H9 (cell line): ENCODE measurements around the gene CLCNKA. TPM values are rescaled to one million over a fixed set of nuclear protein-coding genes. Genes with fewer than 3 reads are reported as not detected.

Source experiments
- DNase-seq: peaks from one replicate; pipeline ENCODE4 v3.0.0-alpha.2; 2017
- H2AFZ ChIP-seq: one replicate; pipeline ENCODE4 v1.6.1; 2013; ENCODE audit warnings: mild to moderate bottlenecking, low read length, control low read depth, moderate library complexity
- H2AK5ac ChIP-seq: 2 replicates; pipeline ENCODE4 v1.6.1; 2013; ENCODE audit warnings: low read length, control low read depth, mixed read lengths; ENCODE audit not compliant: insufficient read length
- H2BK120ac ChIP-seq: one replicate; pipeline ENCODE4 v1.6.1; 2013; ENCODE audit warnings: low read depth, mild to moderate bottlenecking, low read length, control low read depth, inconsistent platforms; ENCODE audit not compliant: poor library complexity, severe bottlenecking
- H2BK12ac ChIP-seq: 2 replicates; pipeline ENCODE4 v1.6.1; 2013; ENCODE audit warnings: low read length, control low read depth, mixed read lengths, low read depth; ENCODE audit not compliant: insufficient read length
- H2BK15ac ChIP-seq: 2 replicates; pipeline ENCODE4 v1.6.1; 2013; ENCODE audit warnings: low read depth, low read length, control low read depth
- H2BK20ac ChIP-seq: one replicate; pipeline ENCODE4 v1.6.1; 2013; ENCODE audit warnings: low read depth, mild to moderate bottlenecking, low read length, control low read depth, inconsistent platforms; ENCODE audit not compliant: poor library complexity, severe bottlenecking
- H2BK5ac ChIP-seq: 2 replicates; pipeline ENCODE4 v1.6.1; 2013; ENCODE audit warnings: low read length, control low read depth, mixed read lengths; ENCODE audit not compliant: insufficient read length
- H3K14ac ChIP-seq: 2 replicates; pipeline ENCODE4 v1.6.1; 2013; ENCODE audit warnings: low read length, control low read depth; ENCODE audit not compliant: insufficient read depth
- H3K18ac ChIP-seq: 2 replicates; pipeline ENCODE4 v1.6.1; 2013; ENCODE audit warnings: low read depth, mild to moderate bottlenecking, mixed read lengths, low read length, control low read depth; ENCODE audit not compliant: insufficient read length
- H3K23ac ChIP-seq: 2 replicates; pipeline ENCODE4 v1.6.1; 2013; ENCODE audit warnings: low read length, control low read depth, mixed read lengths, low read depth; ENCODE audit not compliant: insufficient read length
- H3K23me2 ChIP-seq: 2 replicates; pipeline ENCODE4 v1.6.1; 2013; ENCODE audit warnings: low read depth, mild to moderate bottlenecking, mixed read lengths, low read length, control low read depth; ENCODE audit not compliant: insufficient read length, poor library complexity, severe bottlenecking
- H3K27ac ChIP-seq: 2 replicates; pipeline ENCODE4 v1.5.1; 2013; ENCODE audit warnings: low read length, control low read depth, mixed read lengths, low read depth; ENCODE audit not compliant: insufficient read length
- H3K27me3 ChIP-seq: 2 replicates; pipeline ENCODE4 v1.6.1; 2013; ENCODE audit warnings: low read length, control low read depth, inconsistent platforms; ENCODE audit not compliant: insufficient read depth
- H3K4ac ChIP-seq: 2 replicates; pipeline ENCODE4 v1.6.1; 2013; ENCODE audit warnings: low read depth, mild to moderate bottlenecking, control low read depth, inconsistent platforms, low read length, moderate library complexity
- H3K4me1 ChIP-seq: 2 replicates; pipeline ENCODE4 v1.6.1; 2013; ENCODE audit warnings: low read length, control low read depth, inconsistent platforms; ENCODE audit not compliant: insufficient read depth
- H3K4me2 ChIP-seq: 2 replicates; pipeline ENCODE4 v1.6.1; 2013; ENCODE audit warnings: low read length, control low read depth, mixed read lengths; ENCODE audit not compliant: insufficient read length, insufficient read depth
- H3K56ac ChIP-seq: 2 replicates; pipeline ENCODE4 v1.6.1; 2013; ENCODE audit warnings: low read depth, mild to moderate bottlenecking, mixed read lengths, low read length, control low read depth; ENCODE audit not compliant: insufficient read length
- H3K79me1 ChIP-seq: 2 replicates; pipeline ENCODE4 v1.6.1; 2013; ENCODE audit warnings: low read depth, mild to moderate bottlenecking, moderate library complexity, low read length, control low read depth, inconsistent platforms; ENCODE audit not compliant: insufficient read depth, poor library complexity, severe bottlenecking
- H3K79me2 ChIP-seq: 2 replicates; pipeline ENCODE4 v1.6.1; 2013; ENCODE audit warnings: low read length, control low read depth, inconsistent platforms; ENCODE audit not compliant: insufficient read depth
- H3K9ac ChIP-seq: 2 replicates; pipeline ENCODE4 v1.6.1; 2013; ENCODE audit warnings: low read length, control low read depth, mixed read lengths; ENCODE audit not compliant: insufficient read length; ENCODE audit errors: extremely low read depth
- H3K9me3 ChIP-seq: one replicate; pipeline ENCODE4 v1.6.1; 2013; ENCODE audit warnings: low read depth, low read length, inconsistent platforms; ENCODE audit not compliant: control insufficient read depth
- H3T11ph ChIP-seq: one replicate; pipeline ENCODE4 v1.6.1; 2013; ENCODE audit warnings: mild to moderate bottlenecking, low read length, control low read depth, inconsistent platforms
- H4K20me1 ChIP-seq: one replicate; pipeline ENCODE4 v1.6.1; 2013; ENCODE audit not compliant: control insufficient read depth, insufficient read length, insufficient read depth
- H4K5ac ChIP-seq: 2 replicates; pipeline ENCODE4 v1.6.1; 2013; ENCODE audit warnings: low read depth, mild to moderate bottlenecking, mixed read lengths, low read length, control low read depth; ENCODE audit not compliant: insufficient read length
- H4K8ac ChIP-seq: replicated peaks from 2 replicates; pipeline ENCODE4 v1.6.1; 2013; ENCODE audit warnings: low read length, control low read depth, mixed read lengths, low read depth; ENCODE audit not compliant: insufficient read length
- H4K91ac ChIP-seq: 2 replicates; pipeline ENCODE4 v1.6.1; 2013; ENCODE audit warnings: low read depth, mild to moderate bottlenecking, moderate library complexity, mixed read lengths, low read length, control low read depth; ENCODE audit not compliant: insufficient read length
- H3K27ac Mint-ChIP-seq, 3 experiments: 2 replicates in 2 of 3; 3 replicates in 1 of 3; pipeline ENCODE4 v1.8.0; 2020 to 2021; ENCODE audit warnings: mixed read lengths in 3 of 3, mild to moderate bottlenecking in 1 of 3, moderate library complexity in 1 of 3
- H3K27me3 Mint-ChIP-seq: 2 replicates; pipeline ENCODE4 v1.8.0; 2021; ENCODE audit warnings: low read depth, mild to moderate bottlenecking, moderate library complexity, mixed read lengths
- H3K36me3 Mint-ChIP-seq, 3 experiments: 2 replicates in 2 of 3; 3 replicates in 1 of 3; pipeline ENCODE4 v1.8.0; 2020 to 2021; ENCODE audit warnings: low read depth in 3 of 3, mixed read lengths in 3 of 3; ENCODE audit not compliant: insufficient read depth in 1 of 3
- H3K4me1 Mint-ChIP-seq, 2 experiments: 2 replicates each; pipeline ENCODE4 v1.8.0; 2020; ENCODE audit warnings: mixed read lengths in 2 of 2
- H3K4me3 Mint-ChIP-seq, 2 experiments: 2 replicates in 1 of 2; 3 replicates in 1 of 2; pipeline ENCODE4 v1.8.0; 2020 to 2021; ENCODE audit warnings: mild to moderate bottlenecking in 2 of 2, mixed read lengths in 2 of 2, moderate library complexity in 1 of 2
- H3K9me3 Mint-ChIP-seq, 2 experiments: 2 replicates in 1 of 2; 3 replicates in 1 of 2; pipeline ENCODE4 v1.8.0; 2020; ENCODE audit warnings: mild to moderate bottlenecking in 2 of 2, mixed read lengths in 2 of 2, moderate library complexity in 1 of 2
- CTCF ChIP-seq: fragments of 200-600 bp; sonication (generic); conservative IDR thresholded peaks from 3 replicates; pipeline ENCODE4 v1.8.0; 2021; ENCODE audit warnings: antibody characterized with exemption, mild to moderate bottlenecking
- WGBS: extraction: QIAGEN DNeasy Blood & Tissue Kit; methylation state at CpG from one replicate; pipeline ENCODE4 v1.1.7; 2013; ENCODE audit warnings: missing lambda C conversion rate, low lambda C conversion rate, mixed read lengths; ENCODE audit not compliant: insufficient read length; ENCODE audit errors: extremely low coverage; 5-methylcytosine and 5-hydroxymethylcytosine counted together
- total RNA-seq: library from RNA; stranded (reverse); gene quantifications from 2 replicates; pipeline ENCODE4 v1.2.1, GENCODE V29; 2021

Gene CLCNKA
- total RNA-seq, 1 experiment from 2014 or later: 0.98 TPM

DNA sequence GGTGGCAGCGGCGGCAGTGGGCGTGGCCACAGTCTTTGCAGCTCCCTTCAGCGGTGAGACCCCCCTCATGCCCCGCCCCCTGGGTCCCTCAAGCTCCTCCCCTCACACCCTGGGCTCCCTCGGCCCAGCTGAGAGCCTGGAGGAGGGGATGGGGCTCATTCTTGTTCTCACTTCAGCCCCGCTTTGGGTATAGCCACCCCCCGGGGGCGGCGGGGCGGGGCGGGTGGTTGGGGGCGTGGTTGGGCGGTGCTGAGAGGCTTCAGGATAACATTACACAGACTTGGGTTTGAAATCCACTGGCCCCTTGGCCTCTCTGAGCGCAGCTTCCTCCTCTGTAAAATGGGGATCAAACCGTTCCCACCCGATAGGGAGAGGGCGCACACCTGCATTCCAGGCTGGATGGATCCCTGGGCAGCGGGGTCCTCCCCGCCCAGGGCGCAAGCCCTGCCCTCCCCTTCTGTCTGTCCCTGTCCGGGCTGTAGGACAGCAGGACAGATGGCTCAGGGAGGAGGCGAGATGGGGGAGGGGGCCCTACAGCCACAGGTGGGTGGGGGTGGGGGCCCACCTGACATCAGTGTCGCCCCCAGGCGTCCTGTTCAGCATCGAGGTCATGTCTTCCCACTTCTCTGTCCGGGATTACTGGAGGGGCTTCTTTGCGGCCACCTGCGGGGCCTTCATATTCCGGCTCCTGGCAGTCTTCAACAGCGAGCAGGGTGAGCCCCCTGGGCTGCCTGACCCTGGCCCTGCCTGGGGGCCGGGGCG is 5.1 kb downstream of the CLCNKA start:
- Histone ChIP-seq H3K23ac (no peak overlapping the region), H3K9ac (no peak overlapping the region), H3K27me3 (no peaks in the 10 kb centered on the region), H3K4ac (no peak overlapping the region), H3K56ac (no peak overlapping the region), H4K20me1 (no peaks in the 10 kb centered on the region), H2BK20ac (no peak overlapping the region), H4K8ac (no peak overlapping the region), H2BK5ac (no peak overlapping the region), H2AFZ (no peak overlapping the region), H3K27ac (no peak overlapping the region), H3K79me1 (no peaks in the 10 kb centered on the region), H3K4me2 (peak overlapping the region; percentile 55), H4K91ac (no peak overlapping the region), H2BK12ac (no peak overlapping the region), H2BK120ac (no peak overlapping the region), H3K14ac (no peak overlapping the region), H3K4me1 (no peaks in the 10 kb centered on the region; the same call in 1 of the 2 replicates), H3K79me2 (no peaks in the 10 kb centered on the region), H3T11ph (no peak overlapping the region), H4K5ac (no peak overlapping the region), H3K23me2 (peaks cover 3% of the 10 kb centered on the region), H3K9me3 (no peaks in the 10 kb centered on the region), H3K18ac (no peak overlapping the region), H2AK5ac (no peak overlapping the region), H2BK15ac (no peak overlapping the region)
- peaks cover 7 to 18% of the 10 kb centered on the region in 2 experiments; a peak in 3 of 4 replicates for H3K4me1 Mint-ChIP-seq
- peaks cover 50% of the 10 kb centered on the region for H3K27me3 Mint-ChIP-seq
- H3K4me3 Mint-ChIP-seq: peak overlapping the region; percentile 58 to 72; a peak in 4 of 5 replicates
- no peak overlapping the region for H3K27ac Mint-ChIP-seq
- H3K9me3 Mint-ChIP-seq: peaks cover 0 to 2% of the 10 kb centered on the region in 2 experiments; a peak in 1 of 5 replicates
- peak; percentile 98 for DNase-seq
- peak; percentile 17; the same call in 1 of the 3 replicates for TF ChIP-seq CTCF
- WGBS: no CpG with 5 or more reads among the region's 33 CpGs
- no peaks in the 10 kb centered on the region for H3K36me3 Mint-ChIP-seq
